Neuron (in vitro differentiated cells): ENCODE results near the gene CTTN.
A peak's percentile ranks its signal among the peaks of the same experiment; 100 is the strongest.

Source experiments
- H2AFZ ChIP-seq: one replicate; pipeline ENCODE4 v1.6.1; 2013; ENCODE audit warnings: low read depth, mild to moderate bottlenecking, inconsistent platforms, low read length, moderate library complexity
- H3K27me3 ChIP-seq: one replicate; pipeline ENCODE4 v1.6.1; 2013; ENCODE audit warnings: low read length; ENCODE audit not compliant: insufficient read depth
- H3K36me3 ChIP-seq: one replicate; pipeline ENCODE4 v1.6.1; 2013; ENCODE audit warnings: low read length; ENCODE audit not compliant: insufficient read depth
- H3K4me1 ChIP-seq: one replicate; pipeline ENCODE4 v1.6.1; 2013; ENCODE audit warnings: low read length; ENCODE audit not compliant: insufficient read depth
- H3K4me3 ChIP-seq: 2 replicates; pipeline ENCODE4 v1.5.1; 2013; ENCODE audit warnings: mild to moderate bottlenecking, low read length, moderate library complexity
- H3K9me3 ChIP-seq: one replicate; pipeline ENCODE4 v1.6.1; 2013; ENCODE audit warnings: low read length

CTTN gene

DNA sequence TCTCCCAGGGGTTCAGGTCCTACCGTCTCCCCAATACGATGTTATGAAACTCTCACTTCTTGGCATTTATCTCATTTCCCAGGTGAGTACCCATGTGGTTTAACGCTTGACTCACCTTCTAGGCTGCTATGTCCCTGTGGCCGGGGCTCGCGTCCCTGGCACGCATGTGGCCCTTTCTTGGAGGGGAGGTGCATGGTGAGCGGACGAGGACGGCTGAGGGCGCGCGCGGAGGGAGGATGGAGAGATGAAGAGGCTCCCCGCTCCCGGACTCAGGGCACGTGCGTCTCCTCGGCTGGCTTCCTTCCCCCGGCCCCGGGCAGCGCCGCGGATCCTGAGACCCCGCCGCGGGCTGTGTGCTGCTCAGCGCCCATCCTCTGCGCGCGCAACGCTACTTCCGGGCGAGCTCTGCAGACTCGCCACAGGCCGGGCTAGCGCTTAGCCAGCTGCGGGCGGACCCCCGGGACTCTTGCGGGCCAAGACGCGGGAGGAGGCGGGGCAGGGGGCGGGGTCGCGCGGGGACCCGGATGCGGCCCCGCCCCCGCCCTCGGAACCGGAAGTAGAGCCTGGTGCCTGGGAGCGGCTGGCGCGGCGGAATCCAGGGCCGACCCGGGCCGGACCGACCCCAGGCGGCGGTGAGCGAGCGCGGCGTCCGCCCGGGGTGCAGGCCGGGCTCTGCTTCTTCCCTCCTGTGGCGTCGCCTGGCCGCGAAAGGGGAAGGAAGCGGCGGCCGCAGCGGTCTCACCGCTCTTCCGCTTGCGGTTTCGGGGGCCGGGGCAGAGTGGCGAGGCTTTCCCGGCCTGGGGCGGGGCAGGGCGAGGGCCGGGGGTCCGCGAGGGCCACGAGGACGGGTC is at the start of gene CTTN:
Gene CTTN (plus strand): TSS at position 547 of the 851 bp plus-strand sequence. CDS start 8,769 bp downstream, outside the sequence.
- peaks cover 20% of the 10 kb centered on the region for H3K4me1 ChIP-seq
- H2AFZ ChIP-seq = peak within 1 kb of the TSS; percentile 67
- no peaks in the 10 kb centered on the region for H3K27me3 ChIP-seq
- H3K4me3 ChIP-seq = peak within 1 kb of the TSS; percentile 74
- H3K9me3 ChIP-seq = no peaks in the 10 kb centered on the region
- H3K36me3 ChIP-seq = peaks cover 15% of the 10 kb centered on the region

DNA sequence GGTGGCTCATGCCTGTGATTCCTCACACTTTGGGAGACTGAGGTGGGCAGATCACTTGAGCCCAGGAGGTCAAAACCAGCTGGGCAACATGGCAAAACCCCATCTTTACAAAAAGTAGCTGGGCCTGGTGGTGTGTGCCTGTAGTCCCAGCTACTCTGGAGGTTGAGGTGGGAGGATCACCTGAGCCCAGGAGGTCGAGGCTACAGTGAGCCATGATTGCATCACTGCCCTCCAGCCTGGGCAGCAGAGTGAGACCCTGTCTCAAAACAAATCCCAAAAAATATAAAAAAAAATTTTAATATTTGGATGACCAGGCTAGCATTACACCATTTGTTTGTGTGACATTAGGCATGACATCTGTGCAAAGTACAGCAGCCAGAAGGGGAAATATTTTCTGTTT is 49.7 kb upstream of the CTTN start:
- H3K4me3 ChIP-seq = no peak overlapping the region
- H3K27me3 ChIP-seq = no peaks in the 10 kb centered on the region
- H3K36me3 ChIP-seq = peaks cover 59% of the 10 kb centered on the region
- no peak overlapping the region for H2AFZ ChIP-seq
- H3K9me3 ChIP-seq = no peaks in the 10 kb centered on the region
- H3K4me1 ChIP-seq = no peaks in the 10 kb centered on the region

GRCh38 chr11:70351646-70352045 is 46.7 kb upstream of the CTTN start:
- Histone ChIP-seq H3K4me3 (no peak overlapping the region), H3K9me3 (no peaks in the 10 kb centered on the region), H3K36me3 (peaks cover 66% of the 10 kb centered on the region)

DNA sequence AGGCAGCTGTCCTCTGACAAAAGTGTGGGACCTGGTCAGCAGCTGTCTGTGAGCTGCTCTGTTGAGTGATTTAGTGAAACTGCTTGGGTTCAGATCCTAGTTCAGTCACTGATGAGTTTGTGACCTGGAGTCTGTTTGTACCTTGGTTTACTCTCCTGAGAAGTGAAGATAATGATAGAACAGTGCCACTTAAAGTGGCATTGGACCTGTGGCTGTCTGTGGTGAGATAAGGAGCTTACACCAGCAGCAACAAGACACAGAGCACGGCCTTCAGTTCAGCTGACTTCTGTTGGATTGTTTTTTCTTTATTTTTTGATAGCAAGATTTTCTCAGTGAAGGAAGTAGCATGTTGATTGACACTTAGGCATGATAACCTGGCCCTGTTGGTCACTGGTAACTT is 46.2 kb upstream of the CTTN start:
- H3K9me3 ChIP-seq = no peaks in the 10 kb centered on the region
- no peaks in the 10 kb centered on the region for H3K4me1 ChIP-seq
- H3K36me3 ChIP-seq = peaks cover 67% of the 10 kb centered on the region
- H2AFZ ChIP-seq = no peak overlapping the region
- H3K27me3 ChIP-seq = no peaks in the 10 kb centered on the region
- no peak overlapping the region for H3K4me3 ChIP-seq

More at GRCh38 chr11:70351646-70352045, 46.7 kb upstream of the CTTN start:
- H3K4me1 ChIP-seq = no peaks in the 10 kb centered on the region
- no peak overlapping the region for H2AFZ ChIP-seq
- no peaks in the 10 kb centered on the region for H3K27me3 ChIP-seq

DNA sequence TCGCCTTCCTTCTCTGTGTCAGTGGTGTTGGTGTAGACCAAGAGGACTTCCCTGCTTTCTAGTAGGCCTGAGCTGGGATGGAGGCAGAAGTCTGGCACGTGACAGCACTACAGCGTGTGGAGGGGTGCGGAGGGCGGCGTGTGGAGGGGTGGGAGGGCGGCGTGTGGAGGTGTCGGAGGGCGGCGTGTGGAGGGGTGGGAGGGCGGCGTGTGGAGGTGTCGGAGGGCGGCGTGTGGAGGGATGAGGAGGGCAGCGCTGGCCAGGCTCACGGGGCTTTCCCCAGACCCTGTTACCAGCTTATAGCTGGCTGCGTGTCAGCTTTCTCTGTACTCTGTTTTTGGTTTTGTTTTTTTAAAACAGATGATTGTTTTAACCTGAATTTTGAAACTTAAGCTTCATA is 45.7 kb upstream of the CTTN start:
- Histone ChIP-seq H3K36me3 (peaks cover 63% of the 10 kb centered on the region), H3K9me3 (no peaks in the 10 kb centered on the region), H2AFZ (no peak overlapping the region)

GRCh38 chr11:70353329-70353728 is 45.0 kb upstream of the CTTN start:
- Histone ChIP-seq H3K9me3 (no peaks in the 10 kb centered on the region), H2AFZ (no peak overlapping the region), H3K4me3 (no peak overlapping the region), H3K27me3 (no peaks in the 10 kb centered on the region), H3K36me3 (peaks cover 63% of the 10 kb centered on the region), H3K4me1 (no peaks in the 10 kb centered on the region)

More for the DNA sequence above, 45.7 kb upstream of the CTTN start:
- no peak overlapping the region for H3K4me3 ChIP-seq
- H3K27me3 ChIP-seq = no peaks in the 10 kb centered on the region
- H3K4me1 ChIP-seq = no peaks in the 10 kb centered on the region

- no peak overlapping the region for H3K4me3 ChIP-seq
- no peak overlapping the region for H2AFZ ChIP-seq
- no peaks in the 10 kb centered on the region for H3K9me3 ChIP-seq
- no peaks in the 10 kb centered on the region for H3K4me1 ChIP-seq
- peaks cover 65% of the 10 kb centered on the region for H3K36me3 ChIP-seq
- H3K27me3 ChIP-seq = no peaks in the 10 kb centered on the region
Measured at GRCh38 chr11:70353900-70354568, 44.3 kb upstream of the CTTN start.

DNA sequence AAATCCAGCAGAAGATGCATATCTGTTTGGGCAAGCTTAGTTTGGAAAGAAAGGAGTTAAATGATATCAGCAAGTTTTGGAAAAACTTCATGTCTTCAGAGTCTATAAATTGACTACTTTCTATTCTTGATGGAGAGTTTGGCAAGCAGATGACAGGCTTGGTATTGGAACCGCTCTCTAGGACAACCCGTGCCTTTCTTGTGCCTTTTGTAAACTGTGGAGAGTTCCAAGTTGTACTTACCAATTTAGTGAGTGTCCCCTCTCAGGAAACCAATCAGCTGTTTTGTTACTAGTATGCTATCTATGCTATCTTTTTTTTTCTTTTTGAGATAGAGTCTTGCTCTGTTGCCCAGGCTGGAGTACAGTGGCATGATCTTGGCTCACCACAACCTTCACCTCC is 43.7 kb upstream of the CTTN start:
- Histone ChIP-seq H3K36me3 (peaks cover 65% of the 10 kb centered on the region), H3K9me3 (no peaks in the 10 kb centered on the region), H3K4me1 (no peaks in the 10 kb centered on the region), H3K4me3 (no peak overlapping the region), H3K27me3 (no peaks in the 10 kb centered on the region), H2AFZ (no peak overlapping the region)

- Histone ChIP-seq H3K36me3 (peaks cover 80% of the 10 kb centered on the region), H3K27me3 (no peaks in the 10 kb centered on the region), H3K9me3 (no peaks in the 10 kb centered on the region), H3K4me1 (no peaks in the 10 kb centered on the region), H2AFZ (no peak overlapping the region), H3K4me3 (no peak overlapping the region)
Measured at GRCh38 chr11:70358753-70359152, 39.6 kb upstream of the CTTN start.

DNA sequence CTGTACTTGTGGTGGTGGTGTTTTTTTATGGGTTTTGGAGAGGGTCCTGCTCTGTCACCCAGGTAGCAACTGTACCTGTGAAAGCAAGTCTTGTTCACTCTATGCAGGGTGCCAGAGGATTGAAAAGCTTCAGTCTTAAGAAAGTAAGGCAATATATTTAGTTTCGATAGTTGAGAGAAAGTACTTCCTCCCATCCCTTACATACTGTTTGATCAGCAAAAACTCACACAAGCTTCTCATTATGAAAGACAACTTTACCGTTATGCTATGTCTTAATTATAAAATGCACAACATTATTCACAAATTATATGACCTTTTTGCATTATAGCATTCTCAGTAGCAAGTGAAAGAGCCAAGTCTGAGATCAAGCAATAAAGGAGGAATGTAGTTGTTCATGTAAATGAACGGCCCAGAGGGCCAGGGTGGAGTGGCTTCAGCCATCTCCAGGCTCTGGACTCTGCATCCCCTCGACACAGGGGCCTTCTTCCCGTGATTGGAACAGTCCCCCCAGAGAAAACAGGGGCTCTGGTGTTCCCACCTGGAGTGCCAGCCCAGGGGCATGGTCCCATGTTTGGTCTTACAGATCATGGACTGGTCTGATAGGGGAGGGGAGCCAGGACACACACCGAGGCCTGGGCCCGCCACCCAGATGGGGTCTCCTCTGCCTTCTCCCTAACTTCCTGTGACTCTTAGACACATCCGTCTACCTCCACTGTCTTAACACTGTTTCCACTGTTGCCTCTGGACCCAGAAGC is 38.7 kb upstream of the CTTN start:
- Histone ChIP-seq H2AFZ (no peak overlapping the region), H3K4me1 (no peaks in the 10 kb centered on the region), H3K36me3 (peaks cover 80% of the 10 kb centered on the region), H3K27me3 (no peaks in the 10 kb centered on the region), H3K4me3 (no peak overlapping the region), H3K9me3 (no peaks in the 10 kb centered on the region)

- no peak overlapping the region for H2AFZ ChIP-seq
- H3K9me3 ChIP-seq = no peaks in the 10 kb centered on the region
- no peak overlapping the region for H3K4me3 ChIP-seq
- H3K4me1 ChIP-seq = no peaks in the 10 kb centered on the region
- H3K27me3 ChIP-seq = no peaks in the 10 kb centered on the region
- H3K36me3 ChIP-seq = peaks cover 81% of the 10 kb centered on the region
Measured at GRCh38 chr11:70360211-70360610, 38.1 kb upstream of the CTTN start.

GRCh38 chr11:70364178-70364577 is 34.2 kb upstream of the CTTN start:
- H3K36me3 ChIP-seq = peaks cover 75% of the 10 kb centered on the region
- peaks cover 2% of the 10 kb centered on the region for H3K9me3 ChIP-seq
- H3K4me3 ChIP-seq = no peak overlapping the region
- H2AFZ ChIP-seq = no peak overlapping the region
- no peaks in the 10 kb centered on the region for H3K27me3 ChIP-seq
- H3K4me1 ChIP-seq = no peaks in the 10 kb centered on the region
